ENCODE results near the gene PLXNA2.

The PLXNA2 gene

DNA sequence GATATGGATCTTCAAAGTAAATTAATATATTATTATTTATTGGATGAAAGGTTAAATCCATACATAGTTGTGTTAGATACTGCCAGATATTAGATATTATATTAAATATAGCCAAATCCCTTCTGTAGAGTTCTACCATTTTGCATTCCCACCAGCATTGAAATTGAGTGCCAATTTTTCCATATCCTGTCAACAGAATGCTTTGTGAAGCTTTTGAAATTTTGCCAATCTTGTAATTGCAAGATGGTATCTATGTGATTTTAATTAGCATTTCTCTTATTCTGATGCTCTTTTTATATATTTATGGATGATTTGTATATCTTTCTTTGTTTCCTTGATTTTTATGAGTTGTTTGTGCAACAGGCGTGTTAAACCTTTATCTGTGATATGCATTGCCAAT, 266.3 kb downstream of the PLXNA2 start:
- TF ChIP-seq, protein P1, sequence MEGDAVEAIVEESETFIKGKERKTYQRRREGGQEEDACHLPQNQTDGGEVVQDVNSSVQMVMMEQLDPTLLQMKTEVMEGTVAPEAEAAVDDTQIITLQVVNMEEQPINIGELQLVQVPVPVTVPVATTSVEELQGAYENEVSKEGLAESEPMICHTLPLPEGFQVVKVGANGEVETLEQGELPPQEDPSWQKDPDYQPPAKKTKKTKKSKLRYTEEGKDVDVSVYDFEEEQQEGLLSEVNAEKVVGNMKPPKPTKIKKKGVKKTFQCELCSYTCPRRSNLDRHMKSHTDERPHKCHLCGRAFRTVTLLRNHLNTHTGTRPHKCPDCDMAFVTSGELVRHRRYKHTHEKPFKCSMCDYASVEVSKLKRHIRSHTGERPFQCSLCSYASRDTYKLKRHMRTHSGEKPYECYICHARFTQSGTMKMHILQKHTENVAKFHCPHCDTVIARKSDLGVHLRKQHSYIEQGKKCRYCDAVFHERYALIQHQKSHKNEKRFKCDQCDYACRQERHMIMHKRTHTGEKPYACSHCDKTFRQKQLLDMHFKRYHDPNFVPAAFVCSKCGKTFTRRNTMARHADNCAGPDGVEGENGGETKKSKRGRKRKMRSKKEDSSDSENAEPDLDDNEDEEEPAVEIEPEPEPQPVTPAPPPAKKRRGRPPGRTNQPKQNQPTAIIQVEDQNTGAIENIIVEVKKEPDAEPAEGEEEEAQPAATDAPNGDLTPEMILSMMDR (IDR thresholded peaks at IDR 0.05), result no peak

DNA sequence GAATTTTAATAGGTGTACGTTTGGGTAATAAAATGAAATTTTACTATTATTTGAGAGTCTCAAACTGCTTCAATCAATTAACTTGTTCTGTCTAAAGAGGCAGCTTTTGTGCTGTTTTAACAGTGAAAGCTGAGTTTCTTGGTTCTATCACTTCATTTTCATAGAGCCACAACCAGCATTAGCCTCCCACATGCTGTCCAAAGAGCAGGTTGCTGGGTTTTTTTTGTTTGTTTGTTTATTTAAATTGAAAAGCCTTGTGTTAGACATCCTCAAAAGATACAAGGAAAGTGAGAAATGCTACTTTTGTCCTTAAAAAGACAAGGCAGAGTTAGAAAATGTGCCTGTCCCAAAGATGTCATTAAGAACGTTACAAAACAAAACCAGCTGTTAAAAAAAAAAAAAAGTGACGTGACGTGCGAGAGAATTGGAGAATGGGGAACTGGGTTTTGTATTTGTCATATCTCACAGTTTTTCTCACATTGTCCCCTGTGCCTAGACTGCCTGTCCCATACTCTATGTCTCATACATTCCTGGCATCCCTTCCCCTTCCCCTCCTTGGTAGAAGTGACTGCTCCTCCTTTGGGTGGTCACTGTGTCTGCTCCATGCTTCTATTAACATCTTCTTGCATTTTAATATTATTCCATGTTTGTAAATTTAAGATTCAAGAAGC, 270.2 kb downstream of the PLXNA2 start:
- TF ChIP-seq, protein P1 (IDR thresholded peaks at IDR 0.05), result no peak

DNA sequence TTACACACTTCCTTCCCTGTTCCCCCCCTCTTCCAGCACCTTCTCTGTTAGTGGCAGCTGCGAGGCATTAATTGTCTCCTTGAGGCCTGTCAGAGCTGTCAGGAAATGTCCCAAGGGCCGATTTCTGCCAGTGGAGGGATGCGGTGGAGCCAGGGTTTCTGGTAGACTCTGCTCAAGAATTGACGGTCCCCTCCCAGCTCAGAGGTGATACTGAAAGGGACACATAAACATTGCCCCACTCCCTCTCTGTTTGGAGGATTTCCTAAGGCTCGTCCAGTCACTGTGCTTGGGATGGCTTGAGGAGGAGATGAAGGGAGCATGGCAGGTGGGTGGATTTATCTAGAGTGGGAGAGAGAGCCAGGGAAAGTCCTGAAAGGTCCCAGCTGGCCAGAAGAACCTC, 271.8 kb downstream of the PLXNA2 start:
- TF ChIP-seq, protein P1 (IDR thresholded peaks at IDR 0.05), result no peak

All from LNCAP (cell line).